Measurements from ENCODE around the gene CEP70. TPM values are rescaled to one million over a fixed set of nuclear protein-coding genes. Genes with fewer than 3 reads are reported as not detected.

The CEP70 gene
- total RNA-seq, 2 experiments from 2014 or later: 24.9 to 28.3 TPM

DNA sequence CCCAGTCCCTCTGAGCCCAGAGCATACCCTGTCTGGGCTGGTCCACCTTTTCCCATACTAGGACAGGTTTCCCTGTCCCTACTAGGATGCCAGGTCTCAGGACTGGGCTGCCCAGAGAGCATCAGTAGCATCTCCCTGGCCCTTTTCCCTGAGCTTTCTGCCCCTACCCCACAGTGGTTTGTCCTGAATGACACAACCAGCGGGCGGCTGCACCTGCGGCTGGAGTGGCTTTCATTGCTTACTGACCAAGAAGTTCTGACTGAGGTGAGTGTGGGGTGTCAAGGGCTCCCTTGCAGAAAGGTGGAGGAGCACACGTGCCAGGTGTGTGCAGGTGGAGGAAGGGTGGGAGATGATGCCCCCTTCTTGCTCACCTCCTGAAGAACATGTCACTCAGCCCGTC, 126.1 kb downstream of the CEP70 start:
- no peaks in the 10 kb centered on the region for H3K4me1 Mint-ChIP-seq
- POLR2A ChIA-PET: no interaction called here

DNA sequence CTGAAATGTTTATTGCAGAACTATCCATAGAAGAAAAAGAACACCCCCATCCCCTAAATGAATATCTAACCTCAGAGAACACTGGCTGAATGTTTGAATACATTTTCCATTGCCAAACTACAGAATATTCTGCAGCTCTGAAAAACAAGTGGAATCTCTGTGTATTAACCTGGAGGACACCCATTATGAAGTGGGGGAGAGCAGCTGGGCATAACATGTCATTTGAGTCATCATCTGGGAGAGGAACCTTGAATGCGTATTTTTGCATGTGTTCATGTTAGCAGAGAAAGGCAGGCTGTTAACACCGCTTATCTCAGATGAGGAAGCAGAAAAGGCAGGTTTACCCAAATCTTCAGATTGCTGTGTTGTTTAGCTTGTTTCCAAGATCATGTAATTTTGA, 128.1 kb downstream of the CEP70 start:
- Mint-ChIP-seq H3K9me3 (no peaks in the 10 kb centered on the region), H3K27ac (no peak overlapping the region), H3K4me1 (no peaks in the 10 kb centered on the region), H3K4me3 (no peak overlapping the region), H3K36me3 (no peaks in the 10 kb centered on the region), H3K27me3 (peaks cover 8% of the 10 kb centered on the region)
- POLR2A ChIA-PET: no interaction called here
- no peak for ATAC-seq (ENCODE audit: low read depth)
- no peak for DNase-seq

More for the DNA sequence above, 126.1 kb downstream of the CEP70 start:
- no peak for DNase-seq
- Mint-ChIP-seq H3K36me3 (no peaks in the 10 kb centered on the region), H3K9me3 (no peaks in the 10 kb centered on the region), H3K27me3 (peaks cover 12% of the 10 kb centered on the region), H3K4me3 (no peak overlapping the region), H3K27ac (no peak overlapping the region)
- no peak for ATAC-seq (ENCODE audit: low read depth)

- Mint-ChIP-seq H3K9me3 (no peaks in the 10 kb centered on the region), H3K4me3 (no peak overlapping the region), H3K27ac (no peak overlapping the region), H3K4me1 (no peaks in the 10 kb centered on the region), H3K36me3 (no peaks in the 10 kb centered on the region), H3K27me3 (peaks cover 8% of the 10 kb centered on the region)
- DNase-seq (no peak), ATAC-seq (ENCODE audit: low read depth) (no peak)
- POLR2A ChIA-PET: no interaction called here
Observed at GRCh38 chr3:138465451-138465850, 128.6 kb downstream of the CEP70 start.

DNA sequence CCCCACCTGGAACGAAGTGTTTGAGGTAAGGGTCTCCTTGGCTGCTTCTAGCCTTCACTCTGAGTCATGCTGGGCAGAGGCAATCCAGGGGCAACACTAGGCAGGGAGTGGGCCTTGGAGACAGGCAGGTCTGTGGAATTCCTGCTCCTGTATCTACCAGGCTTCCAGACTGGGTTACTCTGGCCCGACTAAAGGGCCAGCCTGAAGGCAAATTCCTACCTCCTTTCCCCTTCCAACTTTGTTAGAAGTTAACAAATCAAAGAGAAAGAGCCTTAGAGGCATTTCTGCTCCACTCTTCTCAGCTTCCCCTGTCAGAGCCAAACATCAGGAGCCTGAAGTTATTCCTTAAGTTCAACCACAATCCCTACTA, 129.6 kb downstream of the CEP70 start:
- H3K4me1 Mint-ChIP-seq: no peaks in the 10 kb centered on the region
- no peak for DNase-seq
- peaks cover 7% of the 10 kb centered on the region for H3K27me3 Mint-ChIP-seq
- no peak overlapping the region for H3K27ac Mint-ChIP-seq
- POLR2A ChIA-PET: no interaction called here
- no peak for ATAC-seq (ENCODE audit: low read depth)
- no peak overlapping the region for H3K4me3 Mint-ChIP-seq
- H3K9me3 Mint-ChIP-seq: no peaks in the 10 kb centered on the region
- no peaks in the 10 kb centered on the region for H3K36me3 Mint-ChIP-seq

- H3K27me3 Mint-ChIP-seq: peaks cover 3% of the 10 kb centered on the region
- DNase-seq: no peak
- H3K27ac Mint-ChIP-seq: no peak overlapping the region
- no peaks in the 10 kb centered on the region for H3K36me3 Mint-ChIP-seq
- no peak for ATAC-seq (ENCODE audit: low read depth)
- H3K4me3 Mint-ChIP-seq: no peak overlapping the region
- POLR2A ChIA-PET: no interaction called here
- H3K4me1 Mint-ChIP-seq: no peaks in the 10 kb centered on the region
- no peaks in the 10 kb centered on the region for H3K9me3 Mint-ChIP-seq
Observed at GRCh38 chr3:138463724-138464490, 130.2 kb downstream of the CEP70 start.

DNA sequence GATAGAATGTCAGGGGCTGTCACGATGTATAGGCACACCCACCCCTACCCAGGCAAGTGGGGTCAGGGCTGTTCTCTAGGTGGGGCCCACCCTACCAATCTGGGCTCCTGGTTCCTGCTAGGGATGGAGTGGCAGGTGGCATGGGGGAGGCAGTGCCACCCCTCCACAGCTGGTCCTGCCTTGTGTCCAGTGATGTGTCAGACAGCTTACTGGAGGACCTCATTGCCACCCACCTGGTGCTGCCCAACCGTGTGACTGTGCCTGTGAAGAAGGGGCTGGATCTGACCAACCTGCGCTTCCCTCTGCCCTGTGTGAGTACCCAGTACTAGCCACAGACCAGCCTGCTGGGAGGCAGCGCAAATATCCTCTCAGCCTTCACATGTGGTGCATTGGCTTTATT, 132.2 kb downstream of the CEP70 start:
- ATAC-seq (ENCODE audit: low read depth) (no peak), DNase-seq (no peak)
- Mint-ChIP-seq H3K4me1 (no peaks in the 10 kb centered on the region), H3K4me3 (no peak overlapping the region), H3K36me3 (no peaks in the 10 kb centered on the region), H3K27ac (no peak overlapping the region), H3K9me3 (no peaks in the 10 kb centered on the region), H3K27me3 (peaks cover 3% of the 10 kb centered on the region)
- POLR2A ChIA-PET: no interaction called here

DNA sequence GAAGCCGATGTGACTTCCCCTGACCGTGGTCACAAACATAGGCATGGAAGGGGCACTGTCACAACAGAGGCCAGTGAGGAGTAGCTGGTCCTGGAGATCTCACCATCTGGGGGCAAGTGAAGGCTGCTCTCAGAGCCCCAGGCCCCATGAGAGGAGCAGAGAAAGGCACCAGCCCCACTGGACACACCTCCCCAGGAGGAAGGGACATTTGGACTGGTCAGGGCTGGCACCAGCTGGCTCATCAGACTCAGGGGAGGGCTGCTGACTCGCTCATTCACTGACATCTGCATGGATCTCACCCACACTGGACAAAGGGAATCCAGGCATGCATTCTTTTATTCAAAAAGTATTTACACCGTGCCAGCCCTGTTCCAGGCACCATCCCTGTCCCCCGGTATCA, 132.8 kb downstream of the CEP70 start:
- Mint-ChIP-seq H3K27me3 (peaks cover 3% of the 10 kb centered on the region), H3K9me3 (no peaks in the 10 kb centered on the region), H3K36me3 (no peaks in the 10 kb centered on the region), H3K27ac (no peak overlapping the region), H3K4me1 (no peaks in the 10 kb centered on the region), H3K4me3 (no peak overlapping the region)
- ATAC-seq (ENCODE audit: low read depth) (no peak), DNase-seq (no peak)
- POLR2A ChIA-PET: no interaction called here

GRCh38 chr3:138460536-138461205, 133.4 kb downstream of the CEP70 start:
- peaks cover 1% of the 10 kb centered on the region for H3K4me1 Mint-ChIP-seq
- H3K27me3 Mint-ChIP-seq: peaks cover 3% of the 10 kb centered on the region
- POLR2A ChIA-PET: no interaction called here
- no peak for DNase-seq
- no peak overlapping the region for H3K4me3 Mint-ChIP-seq
- no peaks in the 10 kb centered on the region for H3K9me3 Mint-ChIP-seq
- no peak for ATAC-seq (ENCODE audit: low read depth)
- H3K27ac Mint-ChIP-seq: no peak overlapping the region
- H3K36me3 Mint-ChIP-seq: no peaks in the 10 kb centered on the region

DNA sequence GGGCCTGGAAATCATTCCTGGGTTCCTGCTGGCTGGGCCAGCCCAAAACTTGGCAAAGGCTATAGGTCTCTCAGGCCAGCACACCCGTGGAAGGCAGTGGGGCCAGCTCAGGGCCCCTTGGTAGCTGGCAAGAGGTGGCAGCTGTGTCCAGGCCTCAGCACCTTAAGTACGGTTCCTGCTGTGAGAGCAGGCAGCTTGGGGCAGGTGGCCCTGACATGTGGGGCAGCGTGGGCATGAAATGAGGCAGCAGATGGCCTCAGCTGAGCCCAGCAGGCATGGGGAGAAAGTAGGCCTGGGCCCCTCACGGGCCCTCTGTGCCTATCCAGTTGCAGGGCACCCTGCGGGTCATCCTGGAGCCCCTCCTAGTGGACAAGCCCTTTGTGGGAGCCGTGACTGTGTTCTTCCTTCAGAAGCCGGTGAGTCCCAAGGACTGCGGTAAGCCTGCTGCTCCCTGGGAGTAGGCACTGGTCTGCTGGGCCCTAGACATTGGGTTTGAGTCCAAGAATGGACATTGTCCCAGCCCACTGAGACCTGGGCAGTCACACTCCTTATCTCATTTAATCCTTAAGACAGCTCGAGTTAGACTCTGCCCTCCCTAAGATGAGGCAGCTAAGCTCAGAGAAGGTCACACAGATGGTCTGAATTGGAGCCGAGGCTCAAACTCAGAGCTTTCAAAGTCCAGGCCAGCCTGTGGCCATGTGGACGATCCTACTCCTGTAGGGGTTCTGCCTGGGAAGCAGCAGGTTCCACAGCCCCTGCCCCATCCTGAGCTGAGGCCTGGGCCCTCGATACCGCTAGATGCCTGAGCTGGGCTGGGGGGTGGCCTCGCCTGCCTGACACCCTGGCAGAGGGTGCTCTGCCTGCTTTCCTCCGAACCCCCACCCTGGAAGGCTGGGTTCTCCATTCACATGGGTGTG, 134.2 kb downstream of the CEP70 start:
- DNase-seq: no peak
- no peaks in the 10 kb centered on the region for H3K36me3 Mint-ChIP-seq
- peaks cover 2% of the 10 kb centered on the region for H3K4me1 Mint-ChIP-seq
- no peak overlapping the region for H3K27ac Mint-ChIP-seq
- no peaks in the 10 kb centered on the region for H3K9me3 Mint-ChIP-seq
- POLR2A ChIA-PET: no interaction called here
- H3K4me3 Mint-ChIP-seq: no peak overlapping the region
- peaks cover 1% of the 10 kb centered on the region for H3K27me3 Mint-ChIP-seq
- no peak for ATAC-seq (ENCODE audit: low read depth)

GRCh38 chr3:138458774-138459499, 135.1 kb downstream of the CEP70 start:
- no peak overlapping the region for H3K4me3 Mint-ChIP-seq
- no peak overlapping the region for H3K27ac Mint-ChIP-seq
- H3K9me3 Mint-ChIP-seq: no peaks in the 10 kb centered on the region
- H3K36me3 Mint-ChIP-seq: no peaks in the 10 kb centered on the region
- peaks cover 2% of the 10 kb centered on the region for H3K4me1 Mint-ChIP-seq
- H3K27me3 Mint-ChIP-seq: peaks cover 4% of the 10 kb centered on the region
- ATAC-seq (ENCODE audit: low read depth): no peak
- POLR2A ChIA-PET: no interaction called here
- no peak for DNase-seq

DNA sequence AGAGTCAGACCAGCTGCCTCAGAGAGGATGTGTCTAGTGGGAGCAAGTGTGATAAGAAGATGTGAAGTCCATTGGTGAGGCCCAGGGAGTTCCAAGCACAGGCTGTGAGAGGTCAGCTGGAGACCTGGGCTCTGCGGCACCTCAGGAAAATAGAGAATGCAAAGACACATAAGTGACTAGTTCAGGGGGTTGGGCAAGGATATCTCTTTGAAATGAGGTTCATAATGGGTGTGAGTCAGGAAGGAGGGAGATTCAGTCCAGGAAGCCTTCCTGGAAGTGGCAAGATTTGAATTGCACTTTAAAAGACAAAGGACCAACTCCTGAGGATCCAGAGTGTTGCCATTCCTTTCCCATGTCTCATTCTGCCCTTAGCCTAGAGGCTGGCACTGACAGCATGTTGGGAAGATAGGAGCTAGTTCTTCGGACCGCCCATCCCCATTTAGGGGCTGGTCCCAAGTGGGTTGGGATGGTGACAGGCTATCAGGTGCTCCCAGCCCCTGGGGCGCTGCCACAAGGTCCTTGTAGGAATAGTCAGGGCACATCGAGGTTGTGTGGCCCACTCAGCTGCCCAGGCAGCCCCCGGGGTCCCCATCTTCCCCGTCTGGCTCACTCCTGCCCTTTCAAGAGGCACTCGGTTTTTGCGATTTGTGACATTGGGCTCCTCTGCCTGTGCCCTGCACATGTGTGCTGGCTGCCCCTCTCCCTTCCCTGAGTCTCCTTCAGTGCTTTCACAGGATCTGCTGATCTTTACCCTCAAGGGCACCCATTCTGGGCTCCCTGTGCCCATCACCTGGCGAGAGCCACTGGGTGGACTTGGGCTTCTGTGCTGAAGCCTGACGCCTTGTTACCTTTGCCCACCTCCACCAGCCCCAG, 136.0 kb downstream of the CEP70 start:
- Mint-ChIP-seq H3K4me1 (peaks cover 2% of the 10 kb centered on the region), H3K9me3 (no peaks in the 10 kb centered on the region), H3K4me3 (no peak overlapping the region), H3K27me3 (peaks cover 4% of the 10 kb centered on the region), H3K36me3 (no peaks in the 10 kb centered on the region), H3K27ac (no peak overlapping the region)
- no peak for DNase-seq
- POLR2A ChIA-PET: no interaction called here
- no peak for ATAC-seq (ENCODE audit: low read depth)

- POLR2A ChIA-PET: no interaction called here
- no peak for ATAC-seq (ENCODE audit: low read depth)
- no peaks in the 10 kb centered on the region for H3K36me3 Mint-ChIP-seq
- H3K9me3 Mint-ChIP-seq: no peaks in the 10 kb centered on the region
- peaks cover 4% of the 10 kb centered on the region for H3K27me3 Mint-ChIP-seq
- no peak overlapping the region for H3K27ac Mint-ChIP-seq
- peaks cover 2% of the 10 kb centered on the region for H3K4me1 Mint-ChIP-seq
- H3K4me3 Mint-ChIP-seq: no peak overlapping the region
- DNase-seq: no peak
Observed at GRCh38 chr3:138456961-138457862, 136.8 kb downstream of the CEP70 start.
